Measurements from ENCODE around the gene MYO10.

GRCh38 chr5:16772556-16772955 lies 163.5 kb downstream of the MYO10 start:
- TF ChIP-seq CTCF (IDR thresholded peaks at IDR 0.05) = no peak
- TF ChIP-seq POLR2A (IDR thresholded peaks at IDR 0.05) = no peak
